Activated CD4-positive, alpha-beta T cell treated with anti-CD3 and anti-CD28 coated beads, Interleukin-2, amount 50 U/mL, for 48 hours (primary cell): ENCODE results near the gene SLC25A10.
A peak's percentile ranks its signal among the peaks of the same experiment; 100 is the strongest.

Source experiments
- DNase-seq, 2 experiments: peaks; one replicate each; pipeline ENCODE4 v3.0.0-alpha.2; 2020

SLC25A10 gene

DNA sequence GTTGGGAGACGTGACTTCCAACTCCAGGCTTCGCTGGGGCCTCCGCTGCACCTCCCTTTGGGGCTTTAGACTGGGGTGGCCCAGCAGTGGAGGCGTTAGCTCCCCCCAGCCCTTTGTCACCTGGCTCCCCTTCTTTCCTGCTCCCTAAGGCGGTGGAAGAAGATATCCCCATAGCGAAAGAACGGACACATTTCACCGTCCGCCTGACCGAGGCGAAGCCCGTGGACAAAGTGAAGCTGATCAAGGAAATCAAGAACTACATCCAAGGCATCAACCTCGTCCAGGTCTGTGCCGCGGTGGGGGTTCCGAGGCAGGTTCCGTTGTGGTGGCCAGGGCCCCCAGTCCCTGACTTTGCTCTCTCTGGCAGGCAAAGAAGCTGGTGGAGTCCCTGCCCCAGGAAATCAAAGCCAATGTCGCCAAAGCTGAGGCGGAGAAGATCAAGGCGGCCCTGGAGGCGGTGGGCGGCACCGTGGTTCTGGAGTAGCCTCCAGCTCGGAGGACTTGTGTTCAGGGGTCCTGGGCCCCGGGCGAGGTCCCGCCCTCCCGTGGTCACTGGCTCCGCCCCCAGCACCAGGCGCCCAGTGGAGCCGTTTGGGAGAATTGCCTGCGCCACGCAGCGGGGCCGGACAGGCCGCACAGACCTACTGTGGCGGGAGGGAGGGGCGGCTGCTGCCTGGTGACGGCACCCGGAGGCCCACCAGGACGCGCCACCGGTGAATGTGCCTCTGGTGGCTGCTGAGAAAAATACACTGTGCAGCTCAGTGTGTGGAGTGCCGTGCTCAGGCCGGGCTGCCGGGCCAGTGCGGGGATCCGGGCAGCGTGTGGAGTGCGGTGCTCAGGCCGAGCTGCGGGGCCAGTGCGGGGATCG is 5.1 kb upstream of the SLC25A10 start:
- DNase-seq: no peak

- DNase-seq: no peak
Measured at GRCh38 chr17:81707725-81708646, 4.1 kb upstream of the SLC25A10 start.

- no peak for DNase-seq
Measured at GRCh38 chr17:81708739-81709185, 3.3 kb upstream of the SLC25A10 start.

GRCh38 chr17:81710514-81711308 is 1.4 kb upstream of the SLC25A10 start:
- peak; percentile 34 for DNase-seq

GRCh38 chr17:81712468-81713003 is 452 bp downstream of the SLC25A10 start:
- peak in 1 of 2 experiments; percentile 37 for DNase-seq

DNA sequence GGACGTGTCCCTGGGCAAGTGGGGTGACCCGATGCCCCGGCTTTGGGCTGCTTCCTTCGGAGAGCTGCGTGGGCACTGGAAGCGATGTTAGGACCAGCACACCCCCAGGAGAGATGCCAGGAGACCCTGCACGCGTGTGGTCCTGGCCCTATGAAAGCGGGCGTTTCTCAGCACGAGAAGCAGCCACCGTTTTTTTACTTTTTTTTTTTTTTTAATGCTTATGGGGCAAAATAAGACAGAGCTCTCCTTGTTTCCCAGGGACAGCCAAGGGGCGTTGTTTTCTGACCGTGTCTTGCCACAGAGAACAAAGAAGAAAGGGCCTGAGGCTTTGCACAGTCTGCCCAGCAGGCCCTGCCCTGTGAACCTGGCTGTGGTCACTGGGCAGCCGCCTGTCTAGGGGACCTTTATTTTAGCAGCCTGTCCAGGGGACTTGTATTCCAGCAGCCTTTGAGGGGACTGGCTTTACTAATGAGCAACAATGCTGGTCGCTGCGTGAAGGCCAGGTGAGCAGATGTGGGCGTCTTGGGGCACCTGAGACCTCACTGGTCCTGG is 996 bp downstream of the SLC25A10 start:
- no peak for DNase-seq

DNA sequence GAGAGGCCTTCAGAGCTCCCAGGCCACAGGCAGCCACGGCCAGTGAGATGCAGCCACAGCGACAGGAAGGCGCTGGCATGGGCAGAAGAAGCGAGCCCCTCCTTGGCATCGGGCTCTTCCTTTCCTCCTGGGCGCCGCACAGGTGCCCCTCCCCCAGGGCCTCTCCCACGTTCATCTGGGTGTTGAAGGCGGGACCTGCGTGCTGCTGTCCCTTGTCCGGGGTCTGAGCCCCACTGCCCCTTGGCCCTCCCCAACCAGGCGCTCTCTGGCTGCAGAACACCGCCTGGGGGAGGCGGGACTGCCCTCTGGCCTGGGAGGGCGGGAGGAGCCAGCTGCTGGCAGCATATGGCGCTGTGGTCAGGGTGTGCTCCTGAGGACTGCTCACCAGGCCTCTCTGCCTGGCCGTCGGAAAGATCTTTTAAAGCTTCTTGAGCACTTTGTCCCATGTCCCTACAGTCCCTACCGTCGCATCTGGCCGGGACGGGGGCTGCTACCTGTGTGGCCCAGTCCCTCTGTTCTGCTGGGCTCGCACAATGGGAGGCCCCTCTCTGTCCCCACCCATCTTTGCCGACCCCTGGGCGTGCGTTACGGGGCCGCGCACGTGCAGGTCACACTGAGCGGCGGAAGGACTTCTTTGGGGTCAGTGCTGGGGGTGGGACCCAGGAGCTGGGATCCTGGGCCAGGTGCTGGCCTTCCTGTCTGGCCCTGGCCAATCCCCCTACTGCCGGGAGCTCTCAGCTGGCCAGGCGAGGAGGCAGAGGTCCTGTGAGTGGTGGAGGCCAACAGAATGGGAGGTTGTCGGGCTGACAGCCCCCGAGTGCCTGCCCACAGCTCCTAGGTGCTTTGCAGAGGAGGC is 1.7 kb downstream of the SLC25A10 start:
- no peak for DNase-seq

GRCh38 chr17:81714412-81715106 is 2.5 kb downstream of the SLC25A10 start:
- DNase-seq: no peak

DNA sequence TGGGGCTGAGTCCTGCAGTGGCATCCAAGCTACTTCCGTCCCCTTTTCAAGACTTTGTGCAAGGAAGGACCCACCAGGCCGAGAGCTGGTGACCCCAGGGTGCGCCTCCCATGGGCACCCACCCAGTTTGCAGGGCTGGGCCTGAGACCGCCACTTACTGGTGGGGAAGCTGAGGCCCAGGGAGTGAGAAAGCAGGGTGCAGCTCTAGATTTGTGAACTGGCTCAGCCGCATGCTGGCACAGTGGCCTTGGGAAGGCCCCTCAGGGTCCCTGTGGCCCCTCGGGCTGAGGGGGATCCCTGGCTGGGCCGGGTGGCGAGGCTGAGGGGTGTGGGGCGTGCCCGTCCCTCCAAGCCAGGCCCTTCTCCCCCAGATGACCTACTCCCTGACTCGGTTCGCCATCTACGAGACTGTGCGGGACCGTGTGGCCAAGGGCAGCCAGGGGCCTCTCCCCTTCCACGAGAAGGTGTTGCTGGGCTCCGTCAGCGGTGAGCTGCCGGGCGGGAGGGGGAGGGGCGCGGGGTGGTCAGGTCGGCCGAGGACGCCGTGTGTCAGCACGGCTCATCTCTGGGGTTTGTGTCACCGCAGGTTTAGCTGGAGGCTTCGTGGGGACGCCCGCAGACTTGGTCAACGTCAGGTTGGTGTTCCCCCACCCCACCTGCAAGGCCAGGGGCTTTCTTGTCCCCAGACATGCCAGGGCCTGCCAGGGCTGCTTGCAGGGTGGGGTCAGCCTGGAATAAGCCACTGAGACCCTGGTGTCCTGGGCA is 3.2 kb downstream of the SLC25A10 start:
- no peak for DNase-seq

DNA sequence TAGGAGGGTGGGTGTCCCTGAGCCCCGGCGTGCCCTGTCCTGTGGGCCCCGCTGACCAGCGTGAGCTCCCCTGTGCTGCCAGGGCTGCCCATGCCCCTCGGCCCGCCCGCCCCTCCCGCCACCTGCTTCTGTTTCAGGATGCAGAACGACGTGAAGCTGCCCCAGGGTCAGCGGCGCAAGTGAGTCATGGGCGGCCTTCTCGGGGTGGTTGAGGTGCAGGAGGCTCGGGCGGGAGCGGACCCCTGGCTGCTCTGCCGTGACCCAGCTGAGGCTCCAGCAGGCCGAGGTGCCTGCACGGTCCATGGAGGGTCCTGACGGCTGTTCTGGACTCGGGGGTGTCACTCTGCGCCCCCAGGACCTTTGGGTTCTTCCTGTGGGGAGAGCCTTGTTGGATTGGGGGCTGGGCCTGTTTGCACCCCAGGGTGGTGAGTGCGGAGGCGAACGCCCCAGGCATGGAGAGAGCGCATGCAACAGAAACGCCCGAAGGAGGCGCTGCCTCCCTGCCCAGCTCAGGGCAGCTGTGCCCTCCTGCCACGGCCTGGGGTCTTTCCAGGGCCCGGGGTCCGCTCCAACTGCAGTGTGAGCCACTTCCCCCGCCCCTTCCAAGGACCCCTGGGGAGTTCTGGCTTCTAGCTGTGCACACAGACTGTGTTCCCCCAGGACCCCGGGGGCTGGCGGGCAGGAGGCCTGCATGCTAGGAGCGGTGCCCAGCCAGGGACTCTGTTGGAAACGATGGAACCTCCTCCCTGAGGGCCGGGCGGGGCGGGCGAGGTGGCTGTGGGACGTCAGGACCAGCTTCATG is 4.0 kb downstream of the SLC25A10 start:
- DNase-seq: no peak

GRCh38 chr17:81716674-81716996 is 4.6 kb downstream of the SLC25A10 start:
- no peak for DNase-seq

DNA sequence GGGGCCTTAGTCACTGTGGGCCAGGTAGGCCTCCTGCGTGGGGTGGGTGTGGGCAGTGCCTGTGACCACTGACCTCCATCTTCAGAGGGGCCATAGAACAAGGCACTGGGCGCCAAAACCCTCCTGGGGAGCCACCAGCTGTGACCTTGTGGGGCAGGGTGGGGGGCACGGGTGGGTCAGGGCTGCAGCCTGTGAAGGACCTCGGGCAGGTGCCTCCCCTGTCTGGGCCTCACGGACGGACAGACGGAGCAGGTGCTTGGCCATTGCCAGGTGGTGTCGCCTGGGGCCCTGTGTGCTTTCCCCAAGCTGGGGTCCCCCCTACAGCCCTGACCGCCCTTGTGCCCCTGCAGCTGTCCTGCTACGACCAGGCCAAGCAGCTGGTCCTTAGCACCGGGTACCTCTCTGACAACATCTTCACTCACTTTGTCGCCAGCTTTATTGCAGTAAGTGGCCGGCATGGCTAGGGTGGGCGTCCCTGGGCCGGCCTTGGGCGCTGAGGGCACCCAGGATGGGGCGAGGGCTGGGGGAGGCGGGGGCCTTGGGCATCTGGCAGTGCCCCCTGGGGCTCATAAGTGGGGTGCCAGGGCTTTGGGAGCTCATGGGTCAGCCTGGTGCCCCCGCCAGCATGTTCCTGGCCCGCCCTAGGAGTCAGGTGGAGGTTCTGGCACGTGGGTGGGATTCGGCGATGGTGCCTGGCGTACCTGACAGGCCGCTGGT is 5.1 kb downstream of the SLC25A10 start:
- DNase-seq: no peak

DNA sequence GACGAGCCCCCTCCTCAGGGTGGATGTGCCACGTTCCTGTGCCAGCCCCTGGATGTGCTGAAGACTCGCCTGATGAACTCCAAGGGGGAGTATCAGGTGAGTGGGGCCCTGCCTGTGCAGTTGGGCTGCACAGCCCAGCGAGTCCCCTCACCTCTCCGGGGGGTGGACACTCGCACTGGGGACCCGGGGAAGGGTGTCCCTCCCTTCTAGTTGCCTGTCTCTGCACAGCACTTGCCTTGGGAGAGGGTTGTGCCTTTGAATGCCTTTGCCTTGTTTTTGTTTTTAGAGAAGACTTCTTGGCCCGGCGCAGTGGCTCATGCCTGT is 5.6 kb downstream of the SLC25A10 start:
- no peak for DNase-seq

DNA sequence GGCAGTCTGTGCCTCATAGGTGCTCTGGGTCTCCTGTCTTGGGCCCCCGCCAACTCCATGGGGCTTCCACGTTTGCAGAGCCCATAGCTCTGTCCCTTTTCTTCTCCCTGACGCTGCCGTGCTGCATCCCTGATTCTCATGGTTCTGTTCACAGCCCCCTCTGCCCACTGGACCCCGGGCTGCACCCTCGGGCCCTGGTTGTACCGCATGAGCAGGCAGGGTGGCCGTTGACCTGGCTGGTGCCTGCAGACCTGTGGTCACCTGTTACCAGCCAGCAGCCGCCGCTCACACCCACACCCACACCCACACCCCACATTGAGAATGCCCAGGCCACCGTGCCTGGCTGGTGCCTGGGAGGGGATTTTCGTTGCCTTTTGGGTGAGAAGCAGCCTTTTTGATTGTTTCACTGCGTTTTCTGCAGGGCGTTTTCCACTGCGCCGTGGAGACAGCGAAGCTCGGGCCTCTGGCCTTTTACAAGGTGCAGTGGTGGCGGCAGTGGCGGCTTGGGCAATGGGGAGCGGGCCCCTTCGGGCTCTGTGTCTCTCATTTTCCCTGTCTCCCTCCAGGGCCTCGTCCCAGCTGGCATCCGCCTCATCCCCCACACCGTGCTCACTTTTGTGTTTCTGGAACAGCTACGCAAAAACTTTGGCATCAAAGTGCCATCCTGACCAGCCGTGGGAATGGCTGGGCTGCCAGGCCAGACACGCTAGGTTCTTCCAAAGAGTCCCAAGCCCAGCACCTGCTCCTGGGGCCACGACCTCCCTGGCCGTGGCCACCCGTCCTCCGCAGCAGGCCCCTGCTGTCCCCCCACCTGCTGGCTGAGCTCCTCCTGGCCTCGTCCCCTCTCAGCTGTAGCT is 7.6 kb downstream of the SLC25A10 start:
- no peak for DNase-seq

GRCh38 chr17:81720267-81721071 is 8.4 kb downstream of the SLC25A10 start:
- no peak for DNase-seq
